GM12878 (cell line): ENCODE data around the gene TPCN2. TPM values are rescaled to one million over a fixed set of nuclear protein-coding genes. Genes with fewer than 3 reads are reported as not detected.

Experiments
- ATAC-seq: fragments of 200-7000 bp; cut with Tn5 transposase; 3 replicates; pipeline ENCODE4 v1.9.1; 2020; ENCODE audit warnings: mild to moderate bottlenecking, moderate library complexity
- BruUV-seq: library from RNA; stranded (reverse); fragments of 400-500 nt; replicated peaks from 2 replicates; lab custom pipeline; 2021; lab: Mats Ljungman, UMichigan
- CTCF ChIA-PET: fragments of 300-600 bp; sonication (Branson Sonifier 250); formaldehyde crosslinking; extraction: SDS; loops from one replicate; lab custom pipeline; 2021; ENCODE audit warnings: inconsistent platforms; lab: Yijun Ruan, JAX
- POLR2A ChIA-PET: fragments of 350-600 bp; formaldehyde crosslinking; extraction: SDS; loops from one replicate; lab custom pipeline; 2021; ENCODE audit warnings: inconsistent platforms; lab: Charles Lee
- RAD21 ChIA-PET: fragments of 300-600 bp; sonication (Branson Sonifier 250); formaldehyde crosslinking; loops from one replicate; lab custom pipeline; 2023; ENCODE audit warnings: antibody characterized with exemption; ENCODE audit not compliant: unreplicated experiment; lab: Charles Lee
- SMC1A ChIA-PET: fragments of 300-600 bp; sonication (Branson Sonifier 250); formaldehyde crosslinking; loops from one replicate; lab custom pipeline; 2023; ENCODE audit not compliant: unreplicated experiment, uncharacterized antibody; lab: Charles Lee
- DNase-seq: peaks from one replicate; pipeline ENCODE4 v3.0.0-alpha.2; 2011; ENCODE audit warnings: low read depth, low spot score
- FAIRE-seq: peaks from 3 replicates; lab custom pipeline; 2011; peaks lifted over from hg19 to GRCh38; lab: Jason Lieb, UNC
- H2AFZ ChIP-seq: 2 replicates; pipeline ENCODE4 v1.6.0; 2011; ENCODE audit warnings: low read depth, low read length, control low read depth; ENCODE audit not compliant: control insufficient read depth
- H3K27ac ChIP-seq: 2 replicates; pipeline ENCODE4 v1.5.1; 2011; ENCODE audit warnings: control low read depth; ENCODE audit not compliant: control insufficient read depth, insufficient read depth
- H3K27me3 ChIP-seq, 2 experiments: replicated peaks in 1 of 2; 2 replicates each; pipeline versions ENCODE4 v1.6.0 to v1.6.1; 2011; ENCODE audit warnings: low read length in 1 of 2; ENCODE audit not compliant: control insufficient read depth in 2 of 2, insufficient read depth in 2 of 2
- H3K36me3 ChIP-seq, 2 experiments: 2 replicates each; pipeline ENCODE4 v1.5.1; 2011; ENCODE audit warnings: low read length in 1 of 2; ENCODE audit not compliant: control insufficient read depth in 2 of 2, insufficient read depth in 2 of 2
- H3K4me1 ChIP-seq: 2 replicates; pipeline ENCODE4 v1.6.1; 2011; ENCODE audit warnings: mild to moderate bottlenecking, low read length, moderate library complexity, mixed read lengths; ENCODE audit not compliant: control insufficient read depth, insufficient read depth
- H3K4me2 ChIP-seq: 2 replicates; pipeline ENCODE4 v1.6.0; 2011; ENCODE audit warnings: control low read depth; ENCODE audit not compliant: control insufficient read depth, insufficient read depth
- H3K4me3 ChIP-seq: fragments of 200-600 bp; sonication (generic); 2 replicates; pipeline ENCODE4 v1.5.1; 2016
- H3K79me2 ChIP-seq: 2 replicates; pipeline ENCODE4 v1.6.0; 2011; ENCODE audit warnings: low read length; ENCODE audit not compliant: control insufficient read depth, insufficient read depth
- H3K9ac ChIP-seq: 2 replicates; pipeline ENCODE4 v1.8.0; 2011; ENCODE audit warnings: low read length, control low read depth, mixed read lengths; ENCODE audit not compliant: control insufficient read depth, insufficient read depth
- H3K9me3 ChIP-seq: replicated peaks from 3 replicates; pipeline ENCODE4 v1.5.1; 2011; ENCODE audit warnings: mild to moderate bottlenecking, low read length; ENCODE audit not compliant: control insufficient read depth, insufficient read depth
- H4K20me1 ChIP-seq: 2 replicates; pipeline ENCODE4 v1.6.0; 2011; ENCODE audit not compliant: control insufficient read depth, insufficient read depth
- CBFB ChIP-seq: IDR thresholded peaks from 2 replicates; pipeline ENCODE4 v1.6.1; 2016; ENCODE audit warnings: antibody characterized with exemption, low read depth
- EED ChIP-seq: sonication (generic); IDR thresholded peaks from 2 replicates; pipeline ENCODE4 v1.6.1; 2016; ENCODE audit warnings: antibody characterized with exemption, low read depth
- GABPA ChIP-seq: IDR thresholded peaks from 2 replicates; pipeline ENCODE4 v1.6.1; 2014; ENCODE audit warnings: antibody characterized with exemption, low read depth, mild to moderate bottlenecking, inconsistent platforms
- HDGF ChIP-seq: fragments of 450-650 bp; IDR thresholded peaks from 2 replicates; pipeline ENCODE4 v1.6.1; 2016; ENCODE audit warnings: antibody characterized with exemption
- IRF4 ChIP-seq: IDR thresholded peaks from 2 replicates; pipeline ENCODE4 v1.6.1; 2011; ENCODE audit warnings: low read depth, low read length
- KDM1A ChIP-seq: fragments of 200-600 bp; sonication (generic); IDR thresholded peaks from 2 replicates; pipeline ENCODE4 v1.6.1; 2016; ENCODE audit warnings: borderline replicate concordance
- MEF2A ChIP-seq: IDR thresholded peaks from 2 replicates; pipeline ENCODE4 v1.6.1; 2011; ENCODE audit warnings: low read depth, mild to moderate bottlenecking, low read length, moderate library complexity; ENCODE audit not compliant: insufficient read depth
- NR2F1 ChIP-seq: fragments of 450-650 bp; conservative IDR thresholded peaks from 2 replicates; pipeline ENCODE4 v1.6.1; 2017; ENCODE audit warnings: mild to moderate bottlenecking
- NRF1 ChIP-seq: conservative IDR thresholded peaks from 2 replicates; pipeline ENCODE4 v1.6.1; 2011; ENCODE audit warnings: mild to moderate bottlenecking, low read depth, low read length, improper control_type of control experiment
- RAD51 ChIP-seq: fragments of 450-650 bp; IDR thresholded peaks from 2 replicates; pipeline ENCODE4 v1.6.1; 2016; ENCODE audit warnings: moderate library complexity, mild to moderate bottlenecking, inconsistent platforms
- SMC3 ChIP-seq: IDR thresholded peaks from 2 replicates; pipeline ENCODE4 v1.6.1; 2011; ENCODE audit warnings: low read length, improper control_type of control experiment, borderline replicate concordance
- TARDBP ChIP-seq: IDR thresholded peaks from 2 replicates; pipeline ENCODE4 v1.6.1; 2016; ENCODE audit warnings: borderline replicate concordance
- ZNF24 ChIP-seq: fragments of 450-650 bp; IDR thresholded peaks from 2 replicates; pipeline ENCODE4 v1.6.1; 2017; ENCODE audit warnings: antibody characterized with exemption, mild to moderate bottlenecking
- WGBS: methylation state at CpG from one replicate; pipeline ENCODE4 v1.1.6; 2016; ENCODE audit warnings: low lambda C conversion rate; ENCODE audit not compliant: insufficient replicate concordance, insufficient coverage; ENCODE audit errors: missing lambda C conversion rate; 5-methylcytosine and 5-hydroxymethylcytosine counted together
- in situ Hi-C: fragments of 300-500 bp; cut with MboI; formaldehyde crosslinking; loops from 9 replicates; pipeline ENCODE4 v1.14.3; 2018; ENCODE audit warnings: mixed read lengths
- intact Hi-C: fragments of 100-400 bp; cut with micrococcal nuclease; formaldehyde crosslinking; loops from one replicate; pipeline ENCODE4 v1.14.2; 2022; ENCODE audit not compliant: unreplicated experiment
- polyA plus RNA-seq, 11 experiments: library from polyadenylated mRNA; depleted of rRNA in 4 of 11; unstranded in 6 of 11; stranded (reverse) in 5 of 11; fragments of >200 nt; fragmentation: Nextera tagmentation in 4 of 11; fragmentation: Illumina TruSeq in 1 of 11; extraction: Ambion mirVana in 4 of 11; extraction: Trizol in 1 of 11; gene quantifications; 1 replicate in 1 of 11; 2 replicates in 10 of 11; pipeline versions ENCODE4 v1.2.1 to v1.2.3, GENCODE V29; 2011 to 2016; ENCODE audit warnings: inconsistent platforms in 2 of 11, missing spikeins in 2 of 11, low read depth in 1 of 11
- total RNA-seq, 4 experiments: library from RNA; depleted of rRNA in 3 of 4; stranded (reverse); fragments of >200 nt in 3 of 4; fragmentation: Illumina TruSeq in 1 of 4; extraction: Trizol in 1 of 4; gene quantifications; 2 replicates each; pipeline versions ENCODE4 v1.2.1 to v1.2.3, GENCODE V29; 2013 to 2021
- TF ChIP-seq, protein P1 (sequence below): fragments of 450-650 bp; IDR thresholded peaks from 2 replicates; pipeline ENCODE4 v1.6.1; 2018; ENCODE audit warnings: mild to moderate bottlenecking, low read depth, moderate library complexity; ENCODE audit not compliant: partially characterized antibody
- TF ChIP-seq, protein P2 (sequence below): fragments of 450-650 bp; IDR thresholded peaks from 2 replicates; pipeline ENCODE4 v1.6.1; 2017; ENCODE audit warnings: borderline replicate concordance
- TF ChIP-seq, protein P3 (sequence below): fragments of 450-650 bp; formaldehyde crosslinking; IDR thresholded peaks from 2 replicates; pipeline ENCODE4 v1.4.0; 2022; ENCODE audit warnings: mild to moderate bottlenecking, moderate library complexity
- TF ChIP-seq, protein P4 (sequence below): fragments of 150-350 bp; IDR thresholded peaks from 2 replicates; pipeline ENCODE4 v1.6.1; 2014; ENCODE audit warnings: mild to moderate bottlenecking, low read depth, low read length

Gene TPCN2
- total and polyA plus RNA-seq, 10 of the 15 experiments (the other 5 are each of a cell fraction or from before 2014, with no cell fraction given), result 1.7 to 18.4 (median 8.4) TPM

DNA sequence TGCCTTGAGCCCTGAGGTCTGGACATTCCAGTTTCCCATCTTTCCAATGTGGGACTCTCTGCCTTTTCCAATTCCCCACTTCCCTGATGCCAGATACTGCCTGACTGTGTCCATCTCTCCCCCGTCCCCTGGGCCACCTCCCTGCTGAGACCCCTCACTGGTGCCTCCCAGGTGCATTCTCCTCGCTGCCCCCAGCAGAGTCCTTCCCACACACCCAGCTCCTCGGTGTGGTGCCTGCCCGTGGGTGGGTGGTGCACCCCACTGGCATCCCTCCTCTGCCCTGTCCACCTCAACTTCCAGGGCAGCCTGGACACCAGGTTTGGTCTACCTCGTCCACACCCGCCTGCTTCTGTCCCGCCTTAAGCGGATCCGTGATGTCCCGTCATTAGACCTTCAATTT lies 30.8 kb upstream of the TPCN2 start:
- ChIA-PET POLR2A (no interaction called here), SMC1A (no interaction called here)
- no peaks in the 10 kb centered on the region for H3K9me3 ChIP-seq

More for the DNA sequence above, 30.8 kb upstream of the TPCN2 start:
- ChIA-PET CTCF (no interaction called here), RAD21 (no interaction called here)
- 39% methylated on average over 10 of the region's 10 CpGs for WGBS
- in situ Hi-C loops (no loop called here), intact Hi-C loops (no loop called here)
- Histone ChIP-seq H3K4me3 (no peak overlapping the region), H2AFZ (no peak overlapping the region), H3K79me2 (no peaks in the 10 kb centered on the region), H3K27me3 (peaks cover 0 to 1% of the 10 kb centered on the region in 2 experiments; a peak in 2 of 4 replicates), H3K27ac (no peak overlapping the region), H3K4me1 (no peaks in the 10 kb centered on the region), H3K36me3 (no peaks in the 10 kb centered on the region), H3K9ac (no peak overlapping the region), H3K4me2 (no peak overlapping the region), H4K20me1 (no peaks in the 10 kb centered on the region)
- ATAC-seq (no peak), DNase-seq (no peak), FAIRE-seq (no peak)
- no TSS peak for BruUV-seq
- TF ChIP-seq NR2F1 (no peak), MEF2A (no peak), CBFB (no peak), SMC3 (no peak), KDM1A (no peak), ZNF24 (no peak), EED (no peak), NRF1 (no peak), GABPA (no peak), IRF4 (no peak), HDGF (no peak), RAD51 (no peak), TARDBP (no peak)
- TF ChIP-seq, protein P1, sequence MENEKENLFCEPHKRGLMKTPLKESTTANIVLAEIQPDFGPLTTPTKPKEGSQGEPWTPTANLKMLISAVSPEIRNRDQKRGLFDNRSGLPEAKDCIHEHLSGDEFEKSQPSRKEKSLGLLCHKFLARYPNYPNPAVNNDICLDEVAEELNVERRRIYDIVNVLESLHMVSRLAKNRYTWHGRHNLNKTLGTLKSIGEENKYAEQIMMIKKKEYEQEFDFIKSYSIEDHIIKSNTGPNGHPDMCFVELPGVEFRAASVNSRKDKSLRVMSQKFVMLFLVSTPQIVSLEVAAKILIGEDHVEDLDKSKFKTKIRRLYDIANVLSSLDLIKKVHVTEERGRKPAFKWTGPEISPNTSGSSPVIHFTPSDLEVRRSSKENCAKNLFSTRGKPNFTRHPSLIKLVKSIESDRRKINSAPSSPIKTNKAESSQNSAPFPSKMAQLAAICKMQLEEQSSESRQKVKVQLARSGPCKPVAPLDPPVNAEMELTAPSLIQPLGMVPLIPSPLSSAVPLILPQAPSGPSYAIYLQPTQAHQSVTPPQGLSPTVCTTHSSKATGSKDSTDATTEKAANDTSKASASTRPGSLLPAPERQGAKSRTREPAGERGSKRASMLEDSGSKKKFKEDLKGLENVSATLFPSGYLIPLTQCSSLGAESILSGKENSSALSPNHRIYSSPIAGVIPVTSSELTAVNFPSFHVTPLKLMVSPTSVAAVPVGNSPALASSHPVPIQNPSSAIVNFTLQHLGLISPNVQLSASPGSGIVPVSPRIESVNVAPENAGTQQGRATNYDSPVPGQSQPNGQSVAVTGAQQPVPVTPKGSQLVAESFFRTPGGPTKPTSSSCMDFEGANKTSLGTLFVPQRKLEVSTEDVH, result no peak
- TF ChIP-seq, protein P2, sequence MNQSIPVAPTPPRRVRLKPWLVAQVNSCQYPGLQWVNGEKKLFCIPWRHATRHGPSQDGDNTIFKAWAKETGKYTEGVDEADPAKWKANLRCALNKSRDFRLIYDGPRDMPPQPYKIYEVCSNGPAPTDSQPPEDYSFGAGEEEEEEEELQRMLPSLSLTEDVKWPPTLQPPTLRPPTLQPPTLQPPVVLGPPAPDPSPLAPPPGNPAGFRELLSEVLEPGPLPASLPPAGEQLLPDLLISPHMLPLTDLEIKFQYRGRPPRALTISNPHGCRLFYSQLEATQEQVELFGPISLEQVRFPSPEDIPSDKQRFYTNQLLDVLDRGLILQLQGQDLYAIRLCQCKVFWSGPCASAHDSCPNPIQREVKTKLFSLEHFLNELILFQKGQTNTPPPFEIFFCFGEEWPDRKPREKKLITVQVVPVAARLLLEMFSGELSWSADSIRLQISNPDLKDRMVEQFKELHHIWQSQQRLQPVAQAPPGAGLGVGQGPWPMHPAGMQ, result no peak
- TF ChIP-seq, protein P3, sequence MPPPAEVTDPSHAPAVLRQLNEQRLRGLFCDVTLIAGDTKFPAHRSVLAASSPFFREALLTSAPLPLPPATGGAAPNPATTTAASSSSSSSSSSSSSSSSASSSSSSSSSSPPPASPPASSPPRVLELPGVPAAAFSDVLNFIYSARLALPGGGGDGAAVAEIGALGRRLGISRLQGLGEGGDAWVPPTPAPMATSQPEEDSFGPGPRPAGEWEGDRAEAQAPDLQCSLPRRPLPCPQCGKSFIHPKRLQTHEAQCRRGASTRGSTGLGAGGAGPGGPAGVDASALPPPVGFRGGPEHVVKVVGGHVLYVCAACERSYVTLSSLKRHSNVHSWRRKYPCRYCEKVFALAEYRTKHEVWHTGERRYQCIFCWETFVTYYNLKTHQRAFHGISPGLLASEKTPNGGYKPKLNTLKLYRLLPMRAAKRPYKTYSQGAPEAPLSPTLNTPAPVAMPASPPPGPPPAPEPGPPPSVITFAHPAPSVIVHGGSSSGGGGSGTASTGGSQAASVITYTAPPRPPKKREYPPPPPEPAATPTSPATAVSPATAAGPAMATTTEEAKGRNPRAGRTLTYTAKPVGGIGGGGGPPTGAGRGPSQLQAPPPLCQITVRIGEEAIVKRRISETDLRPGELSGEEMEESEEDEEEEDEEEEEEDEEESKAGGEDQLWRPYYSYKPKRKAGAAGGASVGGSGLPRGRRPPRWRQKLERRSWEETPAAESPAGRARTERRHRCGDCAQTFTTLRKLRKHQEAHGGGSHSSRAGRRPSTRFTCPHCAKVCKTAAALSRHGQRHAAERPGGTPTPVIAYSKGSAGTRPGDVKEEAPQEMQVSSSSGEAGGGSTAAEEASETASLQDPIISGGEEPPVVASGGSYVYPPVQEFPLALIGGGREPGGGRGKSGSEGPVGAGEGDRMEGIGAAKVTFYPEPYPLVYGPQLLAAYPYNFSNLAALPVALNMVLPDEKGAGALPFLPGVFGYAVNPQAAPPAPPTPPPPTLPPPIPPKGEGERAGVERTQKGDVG (CRISPR knock-in tag), result no peak
- TF ChIP-seq, protein P4, sequence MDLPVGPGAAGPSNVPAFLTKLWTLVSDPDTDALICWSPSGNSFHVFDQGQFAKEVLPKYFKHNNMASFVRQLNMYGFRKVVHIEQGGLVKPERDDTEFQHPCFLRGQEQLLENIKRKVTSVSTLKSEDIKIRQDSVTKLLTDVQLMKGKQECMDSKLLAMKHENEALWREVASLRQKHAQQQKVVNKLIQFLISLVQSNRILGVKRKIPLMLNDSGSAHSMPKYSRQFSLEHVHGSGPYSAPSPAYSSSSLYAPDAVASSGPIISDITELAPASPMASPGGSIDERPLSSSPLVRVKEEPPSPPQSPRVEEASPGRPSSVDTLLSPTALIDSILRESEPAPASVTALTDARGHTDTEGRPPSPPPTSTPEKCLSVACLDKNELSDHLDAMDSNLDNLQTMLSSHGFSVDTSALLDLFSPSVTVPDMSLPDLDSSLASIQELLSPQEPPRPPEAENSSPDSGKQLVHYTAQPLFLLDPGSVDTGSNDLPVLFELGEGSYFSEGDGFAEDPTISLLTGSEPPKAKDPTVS, result no peak
